Fibroblast of lung (primary cell): ENCODE measurements around the gene TRPM3. TPM values are rescaled to one million over a fixed set of nuclear protein-coding genes. Genes with fewer than 3 reads are reported as not detected.

Experiments used
- DNase-seq, 2 donors: peaks; one replicate each; pipeline versions ENCODE4 v3.0.0 to v3.0.0-alpha.2; 2010; ENCODE audit warnings: low read depth in 2 of 2
- H2AFZ ChIP-seq: 2 replicates; pipeline ENCODE4 v1.5.1; 2012; ENCODE audit warnings: low read length, control low read depth, inconsistent platforms
- H3K27ac ChIP-seq: 2 replicates; pipeline ENCODE4 v1.5.1; 2011; ENCODE audit warnings: low read length, control low read depth; ENCODE audit not compliant: insufficient read depth
- H3K27me3 ChIP-seq: 2 replicates; pipeline ENCODE4 v1.5.1; 2011; ENCODE audit warnings: mild to moderate bottlenecking, low read length; ENCODE audit not compliant: control insufficient read depth, insufficient read depth
- H3K36me3 ChIP-seq: 2 replicates; pipeline ENCODE4 v1.5.1; 2011; ENCODE audit warnings: low read length; ENCODE audit not compliant: control insufficient read depth, insufficient read depth
- H3K4me1 ChIP-seq: 2 replicates; pipeline ENCODE4 v1.5.1; 2011; ENCODE audit warnings: low read length; ENCODE audit not compliant: control insufficient read depth, insufficient read depth; ENCODE audit errors: extremely low read depth
- H3K4me2 ChIP-seq: 2 replicates; pipeline ENCODE4 v1.5.1; 2011; ENCODE audit warnings: low read length, control low read depth; ENCODE audit not compliant: insufficient read depth; ENCODE audit errors: extremely low read depth
- H3K4me3 ChIP-seq, 4 experiments: fragments of 200-600 bp in 1 of 4; sonication (generic) in 1 of 4; replicated peaks in 1 of 4; 2 replicates each; pipeline ENCODE4 v1.5.1; 2011 to 2016; ENCODE audit warnings: low read length in 4 of 4, low read depth in 3 of 4, mild to moderate bottlenecking in 3 of 4, control low read depth in 2 of 4, inconsistent platforms in 1 of 4, mixed read lengths in 1 of 4; ENCODE audit not compliant: insufficient read depth in 1 of 4; ENCODE audit errors: control extremely low read depth in 1 of 4
- H3K79me2 ChIP-seq: 2 replicates; pipeline ENCODE4 v1.5.1; 2012; ENCODE audit warnings: mild to moderate bottlenecking, low read length, inconsistent platforms; ENCODE audit not compliant: control insufficient read depth, insufficient read depth
- H3K9ac ChIP-seq: 2 replicates; pipeline ENCODE4 v1.5.1; 2011; ENCODE audit warnings: mild to moderate bottlenecking, low read length, control low read depth; ENCODE audit not compliant: insufficient read depth
- H3K9me3 ChIP-seq: 2 replicates; pipeline ENCODE4 v1.5.1; 2012; ENCODE audit warnings: low read depth, low read length; ENCODE audit not compliant: control insufficient read depth, insufficient read depth
- H4K20me1 ChIP-seq: 2 replicates; pipeline ENCODE4 v1.5.1; 2011; ENCODE audit warnings: low read length; ENCODE audit not compliant: control insufficient read depth, insufficient read depth; ENCODE audit errors: extremely low read depth
- CTCF ChIP-seq, 2 donors: IDR thresholded peaks in 1 of 2; conservative IDR thresholded peaks in 1 of 2; 1 replicate in 1 of 2; 2 replicates in 1 of 2; pipeline ENCODE4 v1.5.1; 2011 to 2012; ENCODE audit warnings: low read length in 2 of 2, control low read depth in 1 of 2, inconsistent platforms in 1 of 2, low read depth in 1 of 2, mild to moderate bottlenecking in 1 of 2
- EZH2 ChIP-seq: IDR thresholded peaks from 2 replicates; pipeline ENCODE4 v1.5.1; 2012; ENCODE audit warnings: low read length, control low read depth, mild to moderate bottlenecking; ENCODE audit errors: missing control alignments
- polyA plus RNA-seq, 2 donors: library from polyadenylated mRNA; depleted of rRNA in 1 of 2; stranded (reverse) in 1 of 2; unstranded in 1 of 2; fragments of >200 nt; gene quantifications; 2 replicates each; pipeline ENCODE4 v1.2.1, GENCODE V29; 2011 to 2012; ENCODE audit warnings: missing spikeins in 1 of 2
- total RNA-seq: library from RNA; depleted of rRNA; stranded (reverse); fragments of >200 nt; gene quantifications from 2 replicates; pipeline ENCODE4 v1.2.1, GENCODE V29; 2014

The TRPM3 gene
- total and polyA plus RNA-seq, 2 donors (not counting 1 experiment from before 2014, with no cell fraction given) = 0.05 to 0.50 TPM

- Histone ChIP-seq H2AFZ (no peak overlapping the region), H3K79me2 (no peaks in the 10 kb centered on the region), H3K27ac (no peak overlapping the region), H3K4me2 (no peak overlapping the region), H4K20me1 (no peaks in the 10 kb centered on the region), H3K9me3 (no peaks in the 10 kb centered on the region), H3K4me3 (no peak overlapping the region), H3K9ac (no peak overlapping the region), H3K36me3 (no peaks in the 10 kb centered on the region), H3K27me3 (no peaks in the 10 kb centered on the region), H3K4me1 (peaks cover 2% of the 10 kb centered on the region)
- no peak for DNase-seq
- TF ChIP-seq EZH2 (no peak), CTCF (conservative IDR thresholded peaks at IDR 0.05 in 1 of 2, IDR thresholded peaks at IDR 0.05 in 1 of 2; ENCODE audit: low read depth in 1 of 2, low read length in 2 of 2) (no peak)
These were observed 591.6 kb downstream of the TRPM3 start for GRCh38 chr9:70529833-70530232.

GRCh38 chr9:70529377-70529776 is 592.0 kb downstream of the TRPM3 start:
- no peaks in the 10 kb centered on the region for H3K36me3 ChIP-seq
- DNase-seq = no peak
- H3K4me1 ChIP-seq = peaks cover 2% of the 10 kb centered on the region
- H3K9me3 ChIP-seq = no peaks in the 10 kb centered on the region
- TF ChIP-seq CTCF (conservative IDR thresholded peaks at IDR 0.05 in 1 of 2, IDR thresholded peaks at IDR 0.05 in 1 of 2; ENCODE audit: low read depth in 1 of 2, low read length in 2 of 2) (no peak), EZH2 (no peak)
- H2AFZ ChIP-seq = no peak overlapping the region
- no peaks in the 10 kb centered on the region for H3K27me3 ChIP-seq
- no peak overlapping the region for H3K4me3 ChIP-seq
- H3K27ac ChIP-seq = no peak overlapping the region
- no peaks in the 10 kb centered on the region for H4K20me1 ChIP-seq
- H3K79me2 ChIP-seq = no peaks in the 10 kb centered on the region
- H3K4me2 ChIP-seq = no peak overlapping the region
- H3K9ac ChIP-seq = no peak overlapping the region

GRCh38 chr9:70526902-70527301 is 594.5 kb downstream of the TRPM3 start:
- DNase-seq = no peak
- no peak overlapping the region for H3K27ac ChIP-seq
- no peaks in the 10 kb centered on the region for H3K36me3 ChIP-seq
- H2AFZ ChIP-seq = no peak overlapping the region
- no peaks in the 10 kb centered on the region for H3K9me3 ChIP-seq
- H3K9ac ChIP-seq = no peak overlapping the region
- no peak overlapping the region for H3K4me2 ChIP-seq
- no peak for TF ChIP-seq EZH2
- TF ChIP-seq CTCF (conservative IDR thresholded peaks at IDR 0.05 in 1 of 2, IDR thresholded peaks at IDR 0.05 in 1 of 2; ENCODE audit: low read depth in 1 of 2, low read length in 2 of 2) = no peak
- no peaks in the 10 kb centered on the region for H3K4me1 ChIP-seq
- no peak overlapping the region for H3K4me3 ChIP-seq
- H3K79me2 ChIP-seq = no peaks in the 10 kb centered on the region
- no peaks in the 10 kb centered on the region for H4K20me1 ChIP-seq
- no peaks in the 10 kb centered on the region for H3K27me3 ChIP-seq
